B cell (primary cell): Measurements from ENCODE around the gene ZNF710. TPM values are rescaled to one million over a fixed set of nuclear protein-coding genes. Genes with fewer than 3 reads are reported as not detected.

Experiments
- ATAC-seq: fragments of 200-7000 bp; cut with Tn5 transposase; one replicate; pipeline ENCODE4 v1.10.0; 2021; ENCODE audit warnings: low read depth, mild to moderate bottlenecking, moderate number of reproducible peaks, moderate library complexity
- CTCF ChIA-PET: fragments of 350-600 bp; sonication (Branson Sonifier 250); formaldehyde crosslinking; loops from one replicate; lab custom pipeline; 2021; ENCODE audit warnings: antibody characterized with exemption, inconsistent platforms; lab: Charles Lee
- POLR2A ChIA-PET: fragments of 350-600 bp; sonication (Branson Sonifier 250); formaldehyde crosslinking; loops from one replicate; lab custom pipeline; 2021; ENCODE audit warnings: antibody characterized with exemption; lab: Charles Lee
- DNase-seq: peaks from one replicate; pipeline ENCODE4 v3.0.0; 2013
- H2AFZ ChIP-seq: 2 replicates; pipeline ENCODE4 v1.6.1; 2012; ENCODE audit warnings: mild to moderate bottlenecking, low read depth, low read length; ENCODE audit not compliant: insufficient read depth, poor library complexity, severe bottlenecking
- H3K27ac ChIP-seq, 2 donors: 1 replicate in 1 of 2; 2 replicates in 1 of 2; pipeline ENCODE4 v1.5.1; 2012 to 2013; ENCODE audit warnings: low read length in 2 of 2, mild to moderate bottlenecking in 2 of 2, moderate library complexity in 1 of 2
- H3K27me3 ChIP-seq, 4 experiments: fragments of 200-600 bp in 1 of 4; sonication (generic) in 1 of 4; replicated peaks in 1 of 4; 1 replicate in 2 of 4; 2 replicates in 2 of 4; pipeline versions ENCODE4 v1.6.1 to v1.7.0; 2013 to 2016; ENCODE audit warnings: low read length in 3 of 4, mild to moderate bottlenecking in 2 of 4, mixed read lengths in 1 of 4, moderate library complexity in 1 of 4; ENCODE audit not compliant: insufficient read depth in 4 of 4, control insufficient read depth in 3 of 4; ENCODE audit errors: control extremely low read depth in 1 of 4
- H3K36me3 ChIP-seq, 2 experiments: replicated peaks in 1 of 2; 1 replicate in 1 of 2; 2 replicates in 1 of 2; pipeline versions ENCODE4 v1.6.1 to v1.7.1; 2013; ENCODE audit warnings: low read length in 1 of 2; ENCODE audit not compliant: insufficient read depth in 2 of 2, control insufficient read depth in 1 of 2; ENCODE audit errors: control extremely low read depth in 1 of 2, extremely low read depth in 1 of 2
- H3K4me1 ChIP-seq, 2 donors: fragments of 200-600 bp in 1 of 2; sonication (generic) in 1 of 2; 1 replicate in 1 of 2; 2 replicates in 1 of 2; pipeline versions ENCODE4 v1.5.1 to v1.6.1; 2013 to 2017; ENCODE audit warnings: low read length in 2 of 2; ENCODE audit not compliant: control insufficient read depth in 2 of 2, insufficient read depth in 2 of 2
- H3K4me2 ChIP-seq: replicated peaks from 2 replicates; pipeline ENCODE3; 2012; ENCODE audit warnings: mild to moderate bottlenecking, low read depth, low read length; ENCODE audit not compliant: poor library complexity, severe bottlenecking
- H3K4me3 ChIP-seq, 5 experiments: fragments of 200-600 bp in 1 of 5; sonication (generic) in 1 of 5; 1 replicate in 3 of 5; 2 replicates in 2 of 5; pipeline versions ENCODE4 v1.5.1 to v1.7.0; 2011 to 2016; ENCODE audit warnings: low read length in 4 of 5, mild to moderate bottlenecking in 4 of 5, low read depth in 2 of 5, control low read depth in 1 of 5, moderate library complexity in 1 of 5; ENCODE audit not compliant: insufficient read depth in 1 of 5; ENCODE audit errors: control extremely low read depth in 1 of 5, extremely low read depth in 1 of 5
- H3K79me2 ChIP-seq: fragments of 200-600 bp; sonication (generic); one replicate; pipeline ENCODE4 v1.6.0; 2016; ENCODE audit warnings: low read length; ENCODE audit not compliant: control insufficient read depth, insufficient read depth
- H3K9ac ChIP-seq: fragments of 200-600 bp; sonication (generic); 2 replicates; pipeline ENCODE4 v1.6.1; 2017; ENCODE audit warnings: mild to moderate bottlenecking, low read length, moderate library complexity
- H3K9me3 ChIP-seq, 3 donors: one replicate each; pipeline versions ENCODE4 v1.6.1 to v1.7.1; 2013; ENCODE audit warnings: low read length in 2 of 3; ENCODE audit not compliant: control insufficient read depth in 2 of 3, insufficient read depth in 1 of 3; ENCODE audit errors: control extremely low read depth in 1 of 3
- H4K20me1 ChIP-seq: 2 replicates; pipeline ENCODE4 v1.6.0; 2012; ENCODE audit warnings: mild to moderate bottlenecking, low read length; ENCODE audit not compliant: insufficient read depth, control insufficient read depth, poor library complexity, severe bottlenecking
- H3K27ac Mint-ChIP-seq: one replicate; pipeline ENCODE4 v1.8.0; 2021; ENCODE audit warnings: mixed read lengths
- H3K27me3 Mint-ChIP-seq: one replicate; pipeline ENCODE4 v1.8.0; 2021; ENCODE audit warnings: mixed read lengths
- H3K4me1 Mint-ChIP-seq: one replicate; pipeline ENCODE4 v1.8.0; 2021; ENCODE audit warnings: mixed read lengths
- H3K4me3 Mint-ChIP-seq: one replicate; pipeline ENCODE4 v1.8.0; 2021; ENCODE audit warnings: mixed read lengths
- H3K9me3 Mint-ChIP-seq: one replicate; pipeline ENCODE4 v1.8.0; 2022; ENCODE audit warnings: mixed read lengths; ENCODE audit not compliant: insufficient read depth
- CTCF ChIP-seq: fragments of 200-600 bp; IDR thresholded peaks from one replicate; pipeline ENCODE4 v1.8.0; 2022; ENCODE audit warnings: antibody characterized with exemption, mild to moderate bottlenecking
- EZH2 ChIP-seq: IDR thresholded peaks from 2 replicates; pipeline ENCODE4 v1.6.1; 2012; ENCODE audit warnings: borderline replicate concordance, low read depth, mild to moderate bottlenecking, moderate library complexity, low read length; ENCODE audit not compliant: insufficient read depth, poor library complexity, severe bottlenecking
- WGBS: methylation state at CpG from one replicate; pipeline ENCODE4 v1.1.5; 2013; ENCODE audit warnings: missing lambda C conversion rate; ENCODE audit not compliant: insufficient coverage; 5-methylcytosine and 5-hydroxymethylcytosine counted together
- intact Hi-C: fragments of 100-400 bp; cut with micrococcal nuclease; formaldehyde crosslinking; loops from one replicate; pipeline ENCODE4 v1.10.0; 2022
- polyA plus RNA-seq: library from polyadenylated mRNA; depleted of rRNA; stranded (reverse); fragments of >200 nt; gene quantifications from 2 replicates; pipeline ENCODE4 v1.2.3, GENCODE V29; 2012
- total RNA-seq, 2 donors: library from RNA; stranded (reverse); fragments of 120-200 nt in 1 of 2; gene quantifications; 1 replicate in 1 of 2; 2 replicates in 1 of 2; pipeline versions ENCODE4 v1.2.3 to v1.2.4, GENCODE V29; 2013 to 2022

Gene ZNF710
- total and polyA plus RNA-seq, 2 donors (not counting 1 experiment from before 2014, with no cell fraction given), result 8.7 to 38.7 TPM

GRCh38 chr15:90078965-90079364, 77.8 kb downstream of the ZNF710 start:
- no peak overlapping the region for H3K4me2 ChIP-seq
- TF ChIP-seq CTCF (no peak), EZH2 (no peak)
- H3K9me3 ChIP-seq, result no peaks in the 10 kb centered on the region
- DNase-seq (no peak), ATAC-seq (no peak)
- Mint-ChIP-seq H3K27ac (peak overlapping the region; percentile 37), H3K27me3 (no peaks in the 10 kb centered on the region), H3K4me3 (no peak overlapping the region), H3K4me1 (peaks cover 5% of the 10 kb centered on the region), H3K9me3 (no peaks in the 10 kb centered on the region)
- H4K20me1 ChIP-seq, result no peaks in the 10 kb centered on the region
- POLR2A ChIA-PET, result interaction anchor here (1.1 kb wide), 1 partner anchor 181 kb away, joined by 3 read pairs; no protein-coding TSS in a partner anchor
- H3K79me2 ChIP-seq, result no peaks in the 10 kb centered on the region
- H3K27ac ChIP-seq, result no peak overlapping the region
- H3K9ac ChIP-seq, result no peak overlapping the region
- H3K4me3 ChIP-seq, result no peak overlapping the region
- intact Hi-C loops, result no loop called here
- peaks cover 0 to 46% of the 10 kb centered on the region in 2 experiments for H3K36me3 ChIP-seq
- H3K27me3 ChIP-seq, result no peaks in the 10 kb centered on the region
- CTCF ChIA-PET, result interaction anchor here (1.2 to 2.7 kb wide), 4 partner anchors 8 to 180 kb away, joined by 3 to 13 read pairs (median 4); no protein-coding TSS in a partner anchor
- H2AFZ ChIP-seq, result no peak overlapping the region
- WGBS, result 90% methylated on average over 5 of the region's 7 CpGs
- no peaks in the 10 kb centered on the region for H3K4me1 ChIP-seq

GRCh38 chr15:90079619-90080457, 78.7 kb downstream of the ZNF710 start:
- H3K27me3 ChIP-seq, result no peaks in the 10 kb centered on the region
- no peaks in the 10 kb centered on the region for H3K9me3 ChIP-seq
- no peaks in the 10 kb centered on the region for H3K9me3 Mint-ChIP-seq
- H3K27me3 Mint-ChIP-seq, result no peaks in the 10 kb centered on the region
- CTCF ChIA-PET, result interaction anchor here (0.7 to 2.7 kb wide), 6 partner anchors 9 to 205 kb away, joined by 3 to 13 read pairs (median 4); no protein-coding TSS in a partner anchor
- intact Hi-C loops, result no loop called here
- H3K4me3 ChIP-seq, result no peak overlapping the region
- no peak overlapping the region for H3K27ac ChIP-seq
- DNase-seq (no peak), ATAC-seq (no peak)
- peaks cover 10% of the 10 kb centered on the region for H3K4me1 Mint-ChIP-seq
- WGBS, result 98% methylated on average over 27 of the region's 28 CpGs
- H3K4me3 Mint-ChIP-seq, result no peak overlapping the region
- no peak overlapping the region for H3K9ac ChIP-seq
- TF ChIP-seq EZH2 (no peak), CTCF (no peak)
- POLR2A ChIA-PET, result interaction anchor here (0.7 to 1.1 kb wide), 2 partner anchors 182 to 315 kb away, joined by 3 to 4 read pairs; no protein-coding TSS in a partner anchor
- no peak overlapping the region for H3K4me2 ChIP-seq
- no peak overlapping the region for H3K27ac Mint-ChIP-seq
- no peaks in the 10 kb centered on the region for H4K20me1 ChIP-seq
- no peaks in the 10 kb centered on the region for H3K4me1 ChIP-seq
- no peak overlapping the region for H2AFZ ChIP-seq
- H3K79me2 ChIP-seq, result no peaks in the 10 kb centered on the region
- peaks cover 0 to 46% of the 10 kb centered on the region in 2 experiments for H3K36me3 ChIP-seq
